ENCODE results near the gene TOB2. TPM values are rescaled to one million over a fixed set of nuclear protein-coding genes. Genes with fewer than 3 reads are reported as not detected.

Gene TOB2
- total RNA-seq, 1 donor from 2014 or later: 15.1 TPM

DNA sequence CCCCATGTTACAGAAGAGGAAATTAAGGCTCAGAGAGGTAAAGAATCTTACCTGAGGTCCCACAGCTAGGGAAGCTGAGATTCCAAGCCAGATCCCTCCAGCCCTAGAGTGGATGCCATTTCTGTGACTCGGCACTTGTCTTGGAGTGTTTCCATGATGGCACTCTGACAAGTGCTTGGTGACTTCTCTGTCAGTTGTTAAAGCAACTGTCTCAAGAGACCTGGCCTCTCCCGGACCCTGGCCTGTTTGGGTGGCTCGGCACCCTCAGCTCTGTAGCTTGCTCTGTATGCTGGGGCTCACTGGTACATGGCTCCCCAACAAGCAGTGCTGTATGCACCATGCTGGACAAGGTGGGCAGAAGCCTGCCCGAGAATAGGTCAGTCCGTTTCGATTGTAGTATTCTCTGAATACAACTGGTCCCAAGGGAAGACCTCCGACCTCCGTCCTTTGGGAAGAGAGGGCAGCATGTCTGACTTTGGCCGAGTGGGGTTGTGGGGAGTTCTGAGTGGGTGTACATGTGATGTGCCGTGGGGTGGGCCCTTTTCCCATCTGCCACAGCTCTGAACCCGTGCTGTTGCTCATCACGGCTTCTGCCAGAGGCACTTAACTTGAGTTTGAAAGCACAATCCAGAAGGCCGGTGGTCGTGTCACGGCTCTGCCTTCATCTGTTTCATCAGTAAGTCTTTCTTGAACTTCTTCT lies 34.7 kb upstream of the TOB2 start:
- Histone ChIP-seq H3K27ac (ENCODE audit: low read depth, low read length) (peak overlapping the region; percentile 80), H3K4me3 (ENCODE audit: low read length in 3 of 3) (peak overlapping the region in 2 of 3 donors; percentile 45 to 61), H3K9ac (ENCODE audit: low read depth in 1 of 3, low read length in 3 of 3) (peak overlapping the region; percentile 61 to 79 (median 68)), H3K9me3 (ENCODE audit: control insufficient read depth in 3 of 3, low read length in 3 of 3) (no peaks in the 10 kb centered on the region), H3K36me3 (ENCODE audit: control insufficient read depth in 3 of 3, insufficient read depth in 3 of 3, low read length in 3 of 3) (peaks cover 0 to 8% (median 0%) of the 10 kb centered on the region in 3 donors), H3K27me3 (ENCODE audit: control insufficient read depth in 3 of 3, insufficient read depth in 3 of 3, low read length in 3 of 3) (no peaks in the 10 kb centered on the region), H3K4me1 (ENCODE audit: control insufficient read depth in 3 of 3, insufficient read depth in 3 of 3, low read length in 3 of 3) (peaks cover 51 to 64% (median 61%) of the 10 kb centered on the region in 3 donors)

GRCh38 chr22:41480397-41480735 lies 33.8 kb upstream of the TOB2 start:
- H3K27ac ChIP-seq (ENCODE audit: low read depth, low read length): peak overlapping the region; percentile 80
- no peak overlapping the region for H3K4me3 ChIP-seq (ENCODE audit: low read length in 3 of 3)
- H3K9me3 ChIP-seq (ENCODE audit: control insufficient read depth in 3 of 3, low read length in 3 of 3): no peaks in the 10 kb centered on the region
- H3K9ac ChIP-seq (ENCODE audit: low read depth in 1 of 3, low read length in 3 of 3): peak overlapping the region in 2 of 3 donors; percentile 33 to 35
- H3K4me1 ChIP-seq (ENCODE audit: control insufficient read depth in 3 of 3, insufficient read depth in 3 of 3, low read length in 3 of 3): peaks cover 51 to 64% (median 60%) of the 10 kb centered on the region in 3 donors
- H3K27me3 ChIP-seq (ENCODE audit: control insufficient read depth in 3 of 3, insufficient read depth in 3 of 3, low read length in 3 of 3): no peaks in the 10 kb centered on the region
- peaks cover 0 to 8% (median 0%) of the 10 kb centered on the region in 3 donors for H3K36me3 ChIP-seq (ENCODE audit: control insufficient read depth in 3 of 3, insufficient read depth in 3 of 3, low read length in 3 of 3)

- H3K27ac ChIP-seq (ENCODE audit: low read depth, low read length): peak overlapping the region; percentile 80
- H3K9ac ChIP-seq (ENCODE audit: low read depth in 1 of 3, low read length in 3 of 3): peak overlapping the region in 2 of 3 donors; percentile 35 to 66
- H3K36me3 ChIP-seq (ENCODE audit: control insufficient read depth in 3 of 3, insufficient read depth in 3 of 3, low read length in 3 of 3): peaks cover 0 to 8% (median 0%) of the 10 kb centered on the region in 3 donors
- H3K4me3 ChIP-seq (ENCODE audit: low read length in 3 of 3): peak overlapping the region in 1 of 3 donors; percentile 29
- peaks cover 51 to 60% (median 58%) of the 10 kb centered on the region in 3 donors for H3K4me1 ChIP-seq (ENCODE audit: control insufficient read depth in 3 of 3, insufficient read depth in 3 of 3, low read length in 3 of 3)
- no peaks in the 10 kb centered on the region for H3K27me3 ChIP-seq (ENCODE audit: control insufficient read depth in 3 of 3, insufficient read depth in 3 of 3, low read length in 3 of 3)
- H3K9me3 ChIP-seq (ENCODE audit: control insufficient read depth in 3 of 3, low read length in 3 of 3): no peaks in the 10 kb centered on the region
Observed at GRCh38 chr22:41479671-41480396, 33.2 kb upstream of the TOB2 start.

- Histone ChIP-seq H3K27ac (ENCODE audit: low read depth, low read length) (peak overlapping the region; percentile 80), H3K36me3 (ENCODE audit: control insufficient read depth in 3 of 3, insufficient read depth in 3 of 3, low read length in 3 of 3) (peaks cover 0 to 8% (median 0%) of the 10 kb centered on the region in 3 donors), H3K27me3 (ENCODE audit: control insufficient read depth in 3 of 3, insufficient read depth in 3 of 3, low read length in 3 of 3) (no peaks in the 10 kb centered on the region), H3K9ac (ENCODE audit: low read depth in 1 of 3, low read length in 3 of 3) (peak overlapping the region; percentile 36 to 66 (median 43)), H3K4me3 (ENCODE audit: low read length in 3 of 3) (no peak overlapping the region), H3K9me3 (ENCODE audit: control insufficient read depth in 3 of 3, low read length in 3 of 3) (no peaks in the 10 kb centered on the region), H3K4me1 (ENCODE audit: control insufficient read depth in 3 of 3, insufficient read depth in 3 of 3, low read length in 3 of 3) (peaks cover 51 to 58% (median 58%) of the 10 kb centered on the region in 3 donors)
Observed at GRCh38 chr22:41478891-41479521, 32.4 kb upstream of the TOB2 start.

DNA sequence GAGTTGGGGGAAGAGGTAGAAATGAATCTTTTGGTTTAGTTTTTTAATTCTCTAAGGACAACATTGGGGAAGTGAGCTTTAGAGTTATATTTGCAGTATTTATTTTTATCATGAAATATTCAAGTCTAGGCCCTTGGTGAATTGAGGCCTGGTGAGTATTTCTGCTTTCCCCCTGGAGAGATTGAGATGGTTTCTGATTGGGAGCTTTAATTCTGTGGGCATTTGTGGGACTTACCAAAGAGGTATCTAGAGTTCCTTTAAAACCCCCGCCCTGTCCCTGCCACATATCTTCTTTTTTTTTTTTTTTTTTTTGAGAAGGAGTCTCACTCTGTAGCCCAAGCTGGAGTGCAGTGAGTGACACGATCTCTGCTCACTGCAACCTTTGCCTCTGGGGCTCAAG lies 31.9 kb upstream of the TOB2 start:
- peak overlapping the region; percentile 80 for H3K27ac ChIP-seq (ENCODE audit: low read depth, low read length)
- H3K36me3 ChIP-seq (ENCODE audit: control insufficient read depth in 3 of 3, insufficient read depth in 3 of 3, low read length in 3 of 3): peaks cover 0 to 8% (median 0%) of the 10 kb centered on the region in 3 donors
- H3K4me1 ChIP-seq (ENCODE audit: control insufficient read depth in 3 of 3, insufficient read depth in 3 of 3, low read length in 3 of 3): peaks cover 47 to 64% (median 58%) of the 10 kb centered on the region in 3 donors
- H3K4me3 ChIP-seq (ENCODE audit: low read length in 3 of 3): no peak overlapping the region
- H3K9ac ChIP-seq (ENCODE audit: low read depth in 1 of 3, low read length in 3 of 3): peak overlapping the region in 1 of 3 donors; percentile 43
- H3K9me3 ChIP-seq (ENCODE audit: control insufficient read depth in 3 of 3, low read length in 3 of 3): no peaks in the 10 kb centered on the region
- H3K27me3 ChIP-seq (ENCODE audit: control insufficient read depth in 3 of 3, insufficient read depth in 3 of 3, low read length in 3 of 3): no peaks in the 10 kb centered on the region

DNA sequence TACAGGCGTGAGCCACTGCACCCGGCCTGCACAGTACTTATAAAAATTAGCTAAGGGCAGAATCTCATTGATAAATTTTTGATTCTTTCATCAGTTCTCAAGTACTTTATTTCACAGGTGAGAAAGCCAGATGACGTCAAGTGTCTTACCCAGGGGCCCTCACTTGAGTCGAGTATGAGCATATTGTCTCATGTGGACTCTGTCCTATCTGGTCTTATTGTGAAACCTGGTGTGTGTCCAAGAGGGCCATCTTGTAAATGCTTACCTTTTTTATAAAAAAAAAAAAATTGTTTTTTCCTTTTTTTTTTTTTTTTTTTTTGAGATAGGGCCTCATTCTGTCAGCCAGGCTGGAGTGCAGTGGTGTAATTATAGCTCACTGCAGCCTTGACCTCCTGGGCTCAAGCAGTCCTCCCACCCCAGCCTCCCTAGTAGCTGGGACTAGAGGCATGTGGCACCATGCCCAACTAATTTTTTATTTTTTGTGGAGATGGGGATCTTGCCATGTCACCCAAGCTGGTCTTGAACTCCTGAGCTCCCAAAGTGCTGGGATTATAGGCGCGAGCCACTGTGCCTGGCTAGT lies 28.4 kb upstream of the TOB2 start:
- H3K9me3 ChIP-seq (ENCODE audit: control insufficient read depth in 3 of 3, low read length in 3 of 3): no peaks in the 10 kb centered on the region
- H3K27ac ChIP-seq (ENCODE audit: low read depth, low read length): no peak overlapping the region
- peaks cover 0 to 8% (median 5%) of the 10 kb centered on the region in 3 donors for H3K36me3 ChIP-seq (ENCODE audit: control insufficient read depth in 3 of 3, insufficient read depth in 3 of 3, low read length in 3 of 3)
- H3K4me1 ChIP-seq (ENCODE audit: control insufficient read depth in 3 of 3, insufficient read depth in 3 of 3, low read length in 3 of 3): peaks cover 34 to 63% (median 61%) of the 10 kb centered on the region in 3 donors
- no peak overlapping the region for H3K4me3 ChIP-seq (ENCODE audit: low read length in 3 of 3)
- H3K27me3 ChIP-seq (ENCODE audit: control insufficient read depth in 3 of 3, insufficient read depth in 3 of 3, low read length in 3 of 3): no peaks in the 10 kb centered on the region
- no peak overlapping the region for H3K9ac ChIP-seq (ENCODE audit: low read depth in 1 of 3, low read length in 3 of 3)

GRCh38 chr22:41471568-41471967 lies 25.0 kb upstream of the TOB2 start:
- H3K4me1 ChIP-seq (ENCODE audit: control insufficient read depth in 3 of 3, insufficient read depth in 3 of 3, low read length in 3 of 3): peaks cover 39 to 66% (median 54%) of the 10 kb centered on the region in 3 donors
- H3K9ac ChIP-seq (ENCODE audit: low read depth in 1 of 3, low read length in 3 of 3): peak overlapping the region in 1 of 3 donors; percentile 18
- H3K27ac ChIP-seq (ENCODE audit: low read depth, low read length): no peak overlapping the region
- H3K36me3 ChIP-seq (ENCODE audit: control insufficient read depth in 3 of 3, insufficient read depth in 3 of 3, low read length in 3 of 3): peaks cover 7 to 15% (median 9%) of the 10 kb centered on the region in 3 donors
- no peaks in the 10 kb centered on the region for H3K27me3 ChIP-seq (ENCODE audit: control insufficient read depth in 3 of 3, insufficient read depth in 3 of 3, low read length in 3 of 3)
- H3K9me3 ChIP-seq (ENCODE audit: control insufficient read depth in 3 of 3, low read length in 3 of 3): no peaks in the 10 kb centered on the region
- no peak overlapping the region for H3K4me3 ChIP-seq (ENCODE audit: low read length in 3 of 3)

GRCh38 chr22:41470886-41471285 lies 24.3 kb upstream of the TOB2 start:
- H3K4me3 ChIP-seq (ENCODE audit: low read length in 3 of 3): no peak overlapping the region
- H3K27me3 ChIP-seq (ENCODE audit: control insufficient read depth in 3 of 3, insufficient read depth in 3 of 3, low read length in 3 of 3): no peaks in the 10 kb centered on the region
- peaks cover 39 to 66% (median 51%) of the 10 kb centered on the region in 3 donors for H3K4me1 ChIP-seq (ENCODE audit: control insufficient read depth in 3 of 3, insufficient read depth in 3 of 3, low read length in 3 of 3)
- peaks cover 13 to 22% (median 16%) of the 10 kb centered on the region in 3 donors for H3K36me3 ChIP-seq (ENCODE audit: control insufficient read depth in 3 of 3, insufficient read depth in 3 of 3, low read length in 3 of 3)
- H3K9ac ChIP-seq (ENCODE audit: low read depth in 1 of 3, low read length in 3 of 3): no peak overlapping the region
- no peaks in the 10 kb centered on the region for H3K9me3 ChIP-seq (ENCODE audit: control insufficient read depth in 3 of 3, low read length in 3 of 3)
- H3K27ac ChIP-seq (ENCODE audit: low read depth, low read length): no peak overlapping the region

DNA sequence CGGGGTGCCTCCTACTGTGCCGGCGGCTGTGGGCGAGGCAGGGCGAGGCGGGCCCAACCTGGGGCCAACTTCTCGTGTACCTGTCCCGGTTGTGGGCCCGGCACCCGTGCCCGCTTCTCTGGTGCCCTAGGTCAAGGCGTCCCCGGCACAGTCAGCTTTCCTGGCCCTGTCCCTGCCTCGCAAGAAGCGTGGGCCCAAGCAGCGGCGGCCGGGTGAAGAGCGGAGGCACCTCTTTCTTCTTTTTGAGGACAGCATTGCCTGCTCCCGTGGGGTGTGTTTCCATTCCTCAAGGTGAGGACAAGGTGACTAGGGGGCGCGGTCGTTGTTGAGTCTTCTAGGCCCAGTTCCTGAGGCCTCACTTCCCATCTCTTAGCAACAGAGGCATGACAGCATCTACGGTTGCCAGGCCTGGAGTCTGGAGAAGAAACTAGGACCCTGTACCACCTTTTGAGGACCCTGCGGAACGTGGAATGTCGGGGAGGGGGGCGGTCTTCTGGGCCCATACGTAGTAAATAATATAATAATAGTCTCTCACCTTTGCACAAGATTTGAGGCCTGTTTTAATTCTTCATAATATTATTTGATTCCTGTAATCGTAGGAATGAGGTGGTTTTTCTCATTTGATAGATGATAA lies 22.7 kb upstream of the TOB2 start:
- Histone ChIP-seq H3K4me3 (ENCODE audit: low read length in 3 of 3) (peak overlapping the region; percentile 96), H3K36me3 (ENCODE audit: control insufficient read depth in 3 of 3, insufficient read depth in 3 of 3, low read length in 3 of 3) (peaks cover 24 to 36% (median 27%) of the 10 kb centered on the region in 3 donors), H3K4me1 (ENCODE audit: control insufficient read depth in 3 of 3, insufficient read depth in 3 of 3, low read length in 3 of 3) (peaks cover 39 to 66% (median 50%) of the 10 kb centered on the region in 3 donors)

More for the DNA sequence above, 22.7 kb upstream of the TOB2 start:
- peak overlapping the region; percentile 98 for H3K27ac ChIP-seq (ENCODE audit: low read depth, low read length)
- no peaks in the 10 kb centered on the region for H3K9me3 ChIP-seq (ENCODE audit: control insufficient read depth in 3 of 3, low read length in 3 of 3)
- H3K27me3 ChIP-seq (ENCODE audit: control insufficient read depth in 3 of 3, insufficient read depth in 3 of 3, low read length in 3 of 3): no peaks in the 10 kb centered on the region
- H3K9ac ChIP-seq (ENCODE audit: low read depth in 1 of 3, low read length in 3 of 3): peak overlapping the region; percentile 91 to 97 (median 97)

Measured in skeletal muscle tissue (tissue), 4 donors.